GM19372 (cell line): ENCODE measurements around the gene HPS6.

Source experiments
- ATAC-seq: cut with Tn5 transposase; IDR thresholded peaks from one replicate; pipeline ENCODE4 v1.9.1; 2021; ENCODE audit warnings: mild to moderate bottlenecking, low read depth, moderate library complexity; ENCODE audit not compliant: unreplicated experiment

HPS6 gene

GRCh38 chr10:102067091-102067916, 2.2 kb downstream of the HPS6 start:
- no peak for ATAC-seq

- ATAC-seq, result no peak
Measured at GRCh38 chr10:102068216-102068615, 3.1 kb downstream of the HPS6 start.

DNA sequence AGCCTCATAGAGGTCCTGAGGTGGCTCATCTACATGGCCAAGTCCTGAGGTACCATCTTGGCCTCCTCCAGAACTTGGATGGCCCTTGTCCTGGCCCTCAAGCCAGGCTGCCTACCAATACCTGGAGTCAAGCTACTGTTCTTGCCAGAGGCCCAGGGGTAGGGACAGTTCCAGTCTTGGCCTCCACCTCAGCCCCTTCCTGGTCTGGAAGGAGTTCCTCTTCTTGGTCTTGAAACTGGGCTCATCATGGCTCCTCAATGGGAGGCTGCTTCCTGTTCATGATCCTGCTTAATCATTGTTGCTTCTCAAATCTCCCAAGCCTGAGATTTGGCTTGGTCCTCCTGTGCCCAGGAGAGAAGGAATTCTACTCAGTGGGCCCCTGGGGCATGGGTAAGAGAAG, 3.9 kb downstream of the HPS6 start:
- ATAC-seq, result no peak

DNA sequence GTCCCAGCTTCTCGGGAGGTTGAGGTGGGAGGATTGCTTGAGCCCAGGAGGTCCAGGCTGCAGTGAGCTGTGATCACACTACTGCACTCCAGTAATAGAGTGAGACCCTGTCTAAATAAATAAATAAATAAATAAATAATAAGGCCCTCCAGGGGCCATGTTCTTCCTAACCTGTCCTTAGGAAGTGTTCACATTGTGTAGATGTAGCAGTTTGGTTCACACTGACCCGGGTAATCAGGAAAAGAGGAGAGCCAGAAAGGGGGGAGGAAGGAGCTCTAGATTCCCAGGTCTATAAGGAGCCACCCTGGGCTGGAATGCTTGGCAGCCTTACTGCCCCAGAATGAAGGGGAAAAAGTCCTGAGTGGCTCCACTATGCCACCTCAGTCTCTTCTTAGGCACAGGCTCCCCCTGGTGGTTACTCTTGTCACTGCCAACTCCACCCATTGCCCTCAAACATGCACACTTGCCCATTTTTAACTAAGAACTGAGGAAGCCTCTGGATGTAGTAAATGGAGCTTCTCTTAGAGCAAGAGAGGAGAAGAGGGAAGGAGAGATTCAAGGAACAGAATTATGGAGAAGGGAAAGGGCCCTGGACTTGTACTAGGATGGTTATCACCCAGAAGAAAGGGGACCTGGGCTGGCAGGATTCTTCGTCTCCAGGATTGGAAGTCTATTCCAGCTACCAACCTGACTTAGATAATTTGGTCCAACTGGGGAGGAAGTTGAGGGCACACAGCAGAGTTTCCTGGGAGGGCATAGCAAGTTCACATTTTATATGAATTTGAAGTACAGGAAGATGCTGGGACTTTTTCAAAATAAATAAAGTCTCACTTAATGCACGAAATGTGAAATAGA, 7.8 kb downstream of the HPS6 start:
- ATAC-seq, result no peak

DNA sequence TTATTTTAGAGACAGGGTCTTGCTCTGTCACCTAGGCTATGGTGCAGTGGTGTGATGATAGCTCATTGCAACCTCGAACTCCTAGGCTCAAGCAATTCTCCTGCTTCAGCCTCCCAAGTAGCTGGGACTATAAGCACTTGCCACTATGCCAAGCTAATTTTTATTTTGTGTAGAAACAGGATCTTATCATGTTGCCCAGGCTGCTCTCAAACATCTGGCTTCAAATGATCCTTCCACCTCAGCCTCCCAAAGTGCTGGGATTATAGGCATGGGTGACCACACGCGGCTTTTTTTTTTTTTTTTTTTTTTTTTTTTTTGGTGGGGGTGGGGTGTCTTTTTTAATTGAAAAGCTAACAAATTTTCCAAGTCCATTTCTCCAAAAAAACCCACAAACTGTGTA, 18.4 kb downstream of the HPS6 start:
- no peak for ATAC-seq

DNA sequence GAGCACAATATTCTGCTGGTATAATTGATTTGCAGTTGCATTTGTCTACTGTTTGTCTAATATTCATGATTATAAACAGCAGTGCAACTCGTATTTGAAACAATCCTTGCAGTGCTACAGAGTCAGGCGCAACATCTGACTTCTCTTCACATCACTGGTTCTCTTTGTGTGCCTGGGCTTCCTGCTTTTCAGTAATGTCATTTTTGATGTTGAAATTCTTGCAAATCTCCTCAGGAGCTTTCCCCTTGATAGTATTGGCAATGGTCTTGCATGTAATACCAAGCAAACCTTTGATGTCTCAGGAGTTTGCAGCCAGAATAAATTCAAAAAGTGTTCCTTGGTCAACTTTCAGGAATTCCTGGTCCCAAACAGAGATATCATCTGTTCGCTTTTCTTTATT, 20.2 kb downstream of the HPS6 start:
- ATAC-seq, result no peak

DNA sequence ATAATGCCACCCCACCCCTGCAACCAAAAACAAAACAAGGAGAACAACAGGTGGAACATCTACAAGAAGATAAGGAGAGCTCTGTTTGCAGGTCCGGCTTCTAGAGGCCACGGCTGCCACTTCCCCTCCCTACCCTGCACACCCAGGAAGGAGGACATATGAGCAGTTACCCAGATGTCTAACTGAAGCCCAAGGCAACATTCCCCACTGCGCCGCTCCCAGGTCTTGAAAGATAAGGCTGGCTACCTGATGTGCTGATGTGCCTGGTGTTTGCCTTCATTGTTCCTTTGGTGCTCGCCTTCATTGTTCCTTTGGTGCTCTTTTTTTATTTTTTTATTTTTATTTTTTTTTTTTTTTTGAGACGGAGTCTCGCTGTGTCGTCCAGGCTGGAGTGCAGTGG, 21.0 kb downstream of the HPS6 start:
- ATAC-seq, result no peak

GRCh38 chr10:102090772-102091171, 25.6 kb downstream of the HPS6 start:
- no peak for ATAC-seq

GRCh38 chr10:102096449-102096848, 31.3 kb downstream of the HPS6 start:
- no peak for ATAC-seq

DNA sequence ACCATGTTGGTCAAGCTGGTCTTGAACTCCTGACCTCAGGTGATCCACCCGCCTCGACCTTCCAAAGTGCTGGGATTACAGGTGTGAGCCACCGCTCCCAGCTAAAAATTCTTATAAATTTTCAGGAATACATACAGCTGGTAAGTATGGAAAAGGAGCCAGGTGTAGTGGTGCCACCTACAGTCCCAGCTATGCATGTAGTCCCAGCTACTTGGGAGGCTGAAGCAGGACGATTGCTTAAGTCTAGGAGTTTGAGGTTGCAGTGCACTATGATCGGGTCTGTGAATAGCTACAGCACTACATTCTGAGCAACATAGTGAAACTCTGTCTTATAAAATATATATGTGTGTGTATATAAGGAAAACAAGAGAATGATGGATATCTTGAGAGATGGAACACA, 36.0 kb downstream of the HPS6 start:
- no peak for ATAC-seq

GRCh38 chr10:102102421-102102820, 37.3 kb downstream of the HPS6 start:
- no peak for ATAC-seq

DNA sequence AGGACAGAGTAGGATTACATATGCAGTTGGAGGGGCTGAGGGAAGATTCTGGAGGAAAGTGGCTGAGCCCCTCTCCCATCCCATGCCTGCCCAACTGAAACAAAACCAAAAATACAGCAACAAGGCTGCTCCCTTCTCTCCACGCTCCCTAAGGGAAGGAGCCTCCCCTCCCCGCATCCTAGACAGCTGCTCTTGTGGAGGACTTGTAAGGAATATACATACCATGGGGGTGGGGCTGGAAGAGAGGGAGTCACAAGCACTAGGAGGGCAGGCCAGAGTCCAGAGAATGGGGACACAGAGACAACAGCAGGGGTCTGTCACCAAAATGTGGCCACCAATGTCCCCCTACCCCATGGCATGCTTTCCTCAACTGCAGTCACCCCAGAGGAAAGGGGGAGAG, 41.8 kb downstream of the HPS6 start:
- ATAC-seq, result no peak

DNA sequence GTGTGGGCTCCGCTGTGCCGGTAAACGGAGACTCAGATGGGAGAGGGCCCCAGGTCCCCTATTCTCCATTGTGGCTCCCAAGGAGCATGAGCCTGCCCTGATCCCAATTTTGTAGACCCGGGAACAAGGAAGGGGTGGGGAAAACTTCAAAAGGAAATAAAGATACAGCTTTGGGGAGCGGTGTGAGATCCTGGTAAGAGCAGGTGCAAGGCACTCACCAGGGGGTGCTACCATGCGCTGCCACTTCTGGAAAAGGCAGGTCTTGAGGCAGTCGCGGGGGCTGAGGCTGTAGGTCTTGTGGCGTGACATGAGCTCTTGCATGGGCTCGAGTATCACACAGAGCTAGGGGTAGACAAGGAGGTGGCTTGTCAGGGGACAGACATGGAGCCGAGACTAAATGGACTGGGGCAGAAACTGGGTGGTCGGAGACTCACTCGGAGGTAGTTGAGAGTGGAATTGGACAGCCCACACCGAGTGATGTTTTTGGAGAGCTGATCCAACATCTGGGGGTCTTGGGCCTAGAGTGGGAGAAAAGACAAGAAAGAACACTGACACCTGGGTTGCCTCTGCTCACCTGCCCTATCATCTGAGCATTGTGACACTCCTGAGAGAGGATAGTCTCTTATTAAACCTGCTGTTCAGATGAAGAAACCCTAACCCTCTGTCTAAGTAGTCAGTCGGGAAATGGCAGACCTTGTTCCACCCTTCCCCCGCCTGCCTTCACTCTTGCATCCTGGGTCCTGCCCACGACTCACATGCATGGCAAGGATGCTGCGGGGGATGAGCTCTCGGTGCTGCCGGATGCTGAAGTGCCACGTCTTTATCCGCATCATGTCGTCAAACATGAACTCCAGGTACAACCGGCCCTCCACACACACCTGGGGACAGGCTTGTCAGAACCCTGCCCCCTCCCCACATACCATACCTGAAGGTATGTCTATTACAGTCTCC, 44.3 kb downstream of the HPS6 start:
- ATAC-seq, result no peak

DNA sequence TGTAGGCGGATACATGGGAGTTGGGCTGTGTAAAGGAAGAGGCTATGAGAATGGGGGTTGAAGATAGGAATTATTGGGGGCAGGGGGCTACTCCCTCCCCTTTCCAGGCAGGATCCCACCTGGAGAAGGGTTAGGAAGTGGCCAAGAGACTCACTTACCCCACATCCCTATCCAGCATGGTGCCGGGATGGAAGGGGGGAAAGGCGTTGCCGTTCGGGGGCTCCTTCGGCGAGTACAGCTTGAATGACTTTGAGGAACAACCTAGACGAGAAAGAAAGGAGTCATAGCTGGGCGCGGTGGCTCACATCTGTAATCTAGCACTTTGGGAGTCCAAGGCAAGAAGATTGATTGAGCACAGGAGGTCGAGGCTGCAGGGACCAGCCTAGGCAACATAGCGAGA, 46.1 kb downstream of the HPS6 start:
- no peak for ATAC-seq

- no peak for ATAC-seq
Measured at GRCh38 chr10:102112210-102112817, 47.2 kb downstream of the HPS6 start.

DNA sequence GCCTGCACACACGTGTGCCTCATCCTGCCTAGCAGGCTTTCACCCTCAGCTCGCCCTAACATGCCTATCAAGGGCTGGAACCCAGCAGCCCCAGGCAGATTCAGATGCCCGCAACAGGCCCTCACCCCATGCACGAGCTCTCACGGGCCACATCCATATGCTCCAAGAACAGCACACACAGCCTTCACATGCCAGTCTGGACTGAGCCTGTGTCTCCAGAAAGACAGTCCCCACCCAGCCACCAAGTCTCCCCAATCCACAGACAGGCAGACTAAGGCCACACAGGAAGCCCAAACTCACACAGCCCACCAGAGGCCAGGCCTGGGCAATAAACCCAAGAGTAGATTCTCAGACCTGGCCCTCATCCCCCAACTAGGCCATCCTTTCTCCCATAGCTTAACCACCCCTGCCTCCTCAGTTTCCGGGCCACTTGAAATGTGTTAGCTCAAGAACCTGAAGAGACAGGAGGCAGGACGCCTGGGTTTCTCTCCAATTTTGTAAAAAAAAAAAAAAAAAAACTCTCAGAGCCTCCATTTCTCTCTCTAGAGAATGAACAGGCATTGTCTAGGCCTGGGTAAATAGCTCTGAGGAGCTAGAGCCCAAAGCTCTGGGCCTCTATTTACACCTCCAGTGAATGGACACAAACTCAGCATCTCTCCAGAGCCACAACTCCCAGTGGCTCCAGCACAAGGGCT, 48.3 kb downstream of the HPS6 start:
- no peak for ATAC-seq

DNA sequence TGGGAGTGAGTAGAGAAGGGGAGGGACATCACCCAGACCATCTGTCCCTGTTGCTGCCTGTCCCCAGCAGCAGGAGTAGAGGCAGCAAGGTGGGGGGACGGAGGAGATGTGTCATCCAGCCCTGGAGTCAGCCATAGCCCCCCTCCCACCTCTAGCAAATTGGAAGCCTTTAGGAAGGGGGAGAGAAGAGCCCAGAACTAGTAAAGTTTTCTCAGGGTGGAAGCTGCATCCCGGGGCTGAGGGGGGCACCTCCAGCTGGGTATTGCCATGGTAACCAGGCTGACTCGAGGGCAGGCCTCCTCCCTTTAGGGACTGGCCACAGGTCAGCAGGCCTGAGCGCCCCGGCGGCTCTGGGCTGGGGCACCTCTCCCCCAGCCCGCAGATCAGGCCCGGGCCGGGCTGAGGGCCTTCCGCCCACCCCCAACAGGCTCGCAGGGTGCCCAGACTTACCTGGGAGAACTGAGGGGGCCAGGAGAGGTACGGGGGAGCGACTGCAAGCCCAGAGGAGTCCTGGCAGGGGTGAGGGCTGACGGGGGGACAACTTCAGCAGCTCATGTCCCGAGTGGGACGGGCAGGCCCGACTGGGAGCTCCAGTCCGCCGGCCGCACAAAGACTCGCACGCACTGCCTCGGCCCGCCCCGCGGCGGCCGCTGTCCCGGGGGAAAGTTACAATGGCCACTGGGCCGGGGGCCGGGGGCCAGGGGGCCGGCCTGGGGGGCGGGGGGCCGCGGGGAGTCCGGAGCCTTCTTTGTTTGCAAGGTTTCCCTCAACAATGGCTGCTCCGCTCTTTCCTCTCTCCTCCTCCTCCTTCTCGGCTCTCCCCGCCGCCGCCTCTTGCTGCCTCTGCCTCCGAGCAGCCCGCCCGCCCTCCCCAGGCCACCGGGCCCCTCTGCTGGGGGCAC, 49.1 kb downstream of the HPS6 start:
- ATAC-seq, result no peak

DNA sequence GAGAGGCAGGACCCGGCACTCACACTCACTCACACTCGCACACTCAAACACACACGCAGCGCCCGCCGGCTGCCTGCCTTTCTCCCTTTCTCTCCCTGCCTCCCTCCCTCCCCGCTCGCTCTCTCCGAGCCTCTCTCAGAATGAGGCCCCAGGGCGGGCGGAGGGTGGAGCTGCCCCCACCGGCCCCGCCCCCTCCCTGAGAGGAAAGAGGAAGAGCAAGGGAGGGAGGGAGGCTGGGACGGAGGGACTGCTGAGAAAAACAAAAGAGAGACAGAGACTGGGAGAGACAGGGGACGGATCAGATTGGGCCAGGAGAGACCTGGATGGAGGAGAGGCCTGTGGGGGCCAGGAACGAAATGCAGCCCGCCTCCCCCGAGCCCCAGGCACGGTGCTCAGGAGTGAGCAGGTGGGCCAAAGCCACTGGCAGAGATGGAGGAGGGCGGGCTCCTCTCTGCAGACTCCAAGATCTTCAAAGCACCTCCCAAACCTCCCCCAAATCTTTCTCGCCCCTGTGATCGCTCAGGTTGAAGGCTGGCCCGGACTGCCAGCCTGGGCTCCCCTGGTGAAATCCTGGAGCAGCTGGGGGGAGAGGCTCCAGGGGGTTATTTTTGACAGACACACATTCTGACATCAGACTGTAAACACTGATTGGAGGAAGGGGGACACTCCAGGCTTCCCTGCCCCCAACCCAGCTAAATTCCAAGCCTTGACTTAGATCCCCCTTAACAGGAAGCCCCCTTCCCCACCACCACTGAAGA, 49.9 kb downstream of the HPS6 start:
- peak; percentile 72 for ATAC-seq
